HuH-7 (cell line): Measurements from ENCODE around the gene LRRC63.
"Not testable (repeated sequence)": the region's sequence is repeated elsewhere in the genome, so short reads cannot be mapped to it uniquely, and the experiment has no call there.

Experiments used
- DNase-seq: peaks from one replicate; pipeline ENCODE4 v3.0.0; 2011; ENCODE audit warnings: low spot score

Gene LRRC63, protein sequence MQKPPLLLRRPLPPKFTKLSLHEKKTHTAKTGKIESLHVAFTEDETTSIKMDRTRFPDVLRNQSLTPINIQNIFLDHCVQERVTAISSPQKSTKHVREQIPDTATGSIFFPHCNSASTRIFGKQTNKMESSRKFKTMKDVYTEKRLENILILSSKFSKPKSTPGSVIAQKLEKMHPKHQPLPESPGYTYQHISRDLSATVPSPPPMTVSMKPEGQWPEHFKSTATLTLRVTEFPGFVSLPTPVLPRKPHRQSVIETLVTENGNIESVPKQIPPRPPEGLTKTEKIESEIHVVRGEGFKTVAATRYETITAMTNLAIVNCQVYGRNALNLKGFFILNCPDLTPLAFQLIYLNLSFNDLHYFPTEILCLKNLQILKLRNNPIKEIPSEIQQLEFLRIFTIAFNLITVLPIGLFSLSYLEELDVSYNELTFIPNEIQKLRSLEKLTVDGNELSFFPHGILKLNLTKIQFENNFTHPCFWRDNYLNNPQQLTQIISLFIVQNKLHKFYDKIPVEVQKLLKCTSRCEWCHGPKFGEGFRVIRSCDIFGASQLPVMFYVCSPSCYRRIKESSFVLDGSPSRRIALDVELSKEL

GRCh38 chr13:46211483-46212351, at the start of gene LRRC63:
LRRC63 (plus strand) TSS chr13:46211928; CDS start chr13:46213035, 1,107 bp downstream.
- peak; percentile 79 for DNase-seq

- not testable (repeated sequence) for DNase-seq
Measured at GRCh38 chr13:46162741-46163140, 49.0 kb upstream of the LRRC63 start.

- no peak for DNase-seq
Measured at GRCh38 chr13:46164661-46165060, 47.1 kb upstream of the LRRC63 start.

DNA sequence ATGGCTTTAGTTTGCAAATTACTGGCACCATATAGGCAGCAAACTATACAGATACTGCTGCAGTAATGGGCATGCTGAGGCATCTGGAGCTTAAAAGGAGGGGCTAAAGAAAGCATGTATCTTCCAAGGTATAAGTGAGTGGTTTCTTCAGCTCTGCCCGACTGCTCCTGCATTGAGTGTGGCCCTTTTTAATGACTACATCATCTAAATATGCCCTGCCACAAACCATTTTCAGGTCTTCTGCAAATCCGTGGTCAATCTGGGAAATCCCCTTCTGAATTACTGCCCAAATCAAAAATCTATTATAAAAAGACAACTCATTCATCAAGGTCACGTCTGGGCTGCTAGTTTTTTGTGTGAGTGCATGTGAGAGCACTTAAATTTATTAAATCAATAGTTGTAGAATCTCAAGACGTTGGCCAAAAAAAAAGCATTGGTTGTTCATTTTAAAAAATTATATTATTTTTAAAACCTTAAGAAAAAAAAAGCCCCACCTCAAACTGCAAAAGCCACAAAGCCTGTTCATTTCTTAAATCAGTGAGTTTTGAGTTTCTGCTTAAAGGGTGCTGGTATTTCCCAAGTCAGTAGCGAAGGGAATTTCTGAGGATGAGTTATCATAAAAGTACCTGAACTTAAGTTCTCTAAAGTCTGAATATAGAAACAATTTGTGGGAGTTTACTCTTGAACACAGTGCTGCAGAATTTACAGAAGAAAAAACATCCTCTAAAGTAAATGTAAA, 46.1 kb upstream of the LRRC63 start:
- DNase-seq = no peak

DNA sequence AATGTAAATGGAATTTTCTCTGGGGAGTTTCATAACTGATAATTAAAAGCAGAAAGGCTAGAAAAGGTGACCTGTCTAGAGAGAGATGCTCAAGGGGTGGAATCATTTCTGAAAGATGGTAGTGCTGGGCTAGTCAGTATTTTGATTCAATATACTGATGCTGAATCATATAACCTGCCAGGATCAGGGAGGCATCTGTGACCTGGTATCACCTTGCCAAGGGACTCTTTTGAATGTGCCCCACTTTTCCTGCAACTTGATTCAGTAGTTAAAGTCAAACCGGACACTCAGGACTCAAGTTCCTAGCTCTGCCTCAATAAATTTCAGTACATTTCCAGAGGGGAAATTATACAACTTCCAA, 45.5 kb upstream of the LRRC63 start:
- no peak for DNase-seq

GRCh38 chr13:46166947-46167610, 44.6 kb upstream of the LRRC63 start:
- no peak for DNase-seq

DNA sequence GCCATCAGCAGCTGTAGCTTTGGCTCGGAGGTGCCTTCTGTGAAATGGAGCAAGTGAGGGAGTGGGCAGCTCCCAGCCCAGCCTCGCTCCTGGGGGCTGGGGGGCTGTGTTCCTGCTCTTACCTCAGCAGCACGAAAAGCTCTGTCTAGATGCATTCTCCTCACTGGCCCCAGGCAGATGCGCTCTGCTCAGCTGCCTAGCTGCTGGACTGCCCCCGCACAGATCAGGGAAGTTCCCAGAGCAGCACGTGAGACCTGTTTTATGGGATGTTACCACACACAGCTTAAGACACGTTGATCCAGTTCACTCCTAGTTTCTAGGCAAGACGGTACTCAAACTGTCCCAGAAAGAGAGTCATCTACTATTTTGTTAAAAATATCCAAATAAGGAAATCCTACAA, 43.4 kb upstream of the LRRC63 start:
- no peak for DNase-seq

- DNase-seq = no peak
Measured at GRCh38 chr13:46168783-46169182, 42.9 kb upstream of the LRRC63 start.

DNA sequence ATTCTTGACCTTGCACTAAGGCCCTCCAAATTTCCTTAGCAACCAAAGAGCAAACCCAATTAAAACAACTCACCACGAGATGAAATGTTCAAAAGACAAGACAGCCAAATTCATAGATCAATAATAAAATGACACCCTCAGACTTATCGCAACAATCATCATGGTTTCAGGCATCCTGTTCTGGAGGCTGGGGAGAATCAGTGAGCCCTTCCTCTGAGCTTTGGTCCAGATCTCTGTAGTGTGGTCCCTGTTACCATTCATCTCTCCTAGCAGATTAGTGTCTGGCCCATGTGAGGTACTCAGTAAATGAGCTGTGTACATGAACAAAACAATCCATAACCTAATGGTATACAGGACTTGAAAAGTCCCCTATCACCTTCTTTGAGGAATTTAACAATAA, 42.0 kb upstream of the LRRC63 start:
- DNase-seq = no peak

DNA sequence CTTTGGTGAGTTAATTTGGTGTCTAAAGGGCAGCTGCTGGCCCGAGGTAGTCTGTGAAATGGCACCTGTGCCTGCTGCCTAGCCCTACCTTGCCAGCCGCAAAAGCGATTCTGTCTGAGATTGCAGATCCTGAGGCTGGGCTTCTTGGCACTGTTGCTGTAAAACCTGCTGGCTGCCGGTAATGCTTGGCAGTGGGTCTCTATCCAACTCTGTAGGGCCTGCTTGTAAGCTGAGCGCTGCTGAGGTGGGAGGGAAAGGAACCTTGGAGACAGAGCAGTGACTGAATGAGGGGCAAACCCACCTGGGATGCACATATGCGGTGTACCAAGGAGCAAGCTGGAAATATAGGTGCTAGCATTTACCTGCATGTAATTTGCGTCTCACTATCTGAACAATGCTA, 41.5 kb upstream of the LRRC63 start:
- no peak for DNase-seq

DNA sequence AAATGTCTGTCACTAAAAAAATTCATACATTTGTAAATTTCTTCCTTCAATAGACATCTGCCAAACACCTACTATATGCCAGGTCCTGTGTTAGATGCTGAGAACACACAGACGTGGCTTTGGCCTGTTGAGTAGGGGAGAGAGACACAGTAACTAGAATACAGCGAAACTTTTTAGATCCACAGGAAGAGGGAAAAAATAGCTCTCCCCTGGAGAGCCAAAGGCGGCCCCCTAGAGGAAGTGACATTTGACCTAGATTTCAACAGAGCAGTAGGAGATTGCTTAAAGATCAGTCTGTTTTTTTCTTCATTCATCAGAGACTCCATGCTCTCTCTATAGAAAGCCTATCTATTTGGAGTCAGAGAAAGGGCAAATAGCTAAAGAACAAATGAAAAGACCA, 41.0 kb upstream of the LRRC63 start:
- DNase-seq = no peak

DNA sequence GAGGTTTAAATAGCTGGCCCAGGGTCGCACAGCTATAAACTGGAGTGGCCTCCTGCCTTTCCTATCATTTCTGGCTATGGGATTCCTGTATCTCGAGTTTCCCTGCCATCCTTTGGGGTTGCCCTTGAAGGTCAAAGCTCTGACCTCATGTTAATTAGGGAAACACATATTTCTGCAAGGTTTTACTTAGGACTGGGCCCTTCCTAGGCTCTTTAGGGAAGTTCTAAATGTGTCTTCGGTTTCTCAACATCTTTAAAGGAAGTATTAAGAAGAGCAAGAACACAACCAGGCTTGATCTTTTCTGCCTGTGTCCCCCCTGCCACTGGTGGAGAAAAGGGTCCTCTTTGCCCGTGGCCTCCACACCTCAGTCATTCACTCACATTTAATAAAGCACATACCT, 40.5 kb upstream of the LRRC63 start:
- no peak for DNase-seq

DNA sequence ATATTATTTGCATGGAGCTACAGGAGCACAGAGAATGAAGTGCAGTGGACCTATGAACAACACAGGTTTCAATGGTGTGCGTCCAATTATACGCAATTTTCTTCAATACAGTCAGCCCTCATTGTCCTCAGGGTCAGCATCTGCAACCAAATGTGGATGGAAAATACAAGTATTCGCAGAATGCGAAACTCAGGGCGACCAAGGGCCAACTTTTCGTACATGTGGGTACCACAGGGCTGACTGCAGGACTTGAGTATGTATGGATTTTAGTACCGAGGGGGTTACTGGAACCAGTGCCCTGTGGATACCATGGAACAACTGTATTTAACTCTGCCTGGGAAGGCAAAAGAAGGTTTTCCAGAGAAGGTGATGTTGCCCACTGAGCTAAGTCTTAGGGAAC, 40.0 kb upstream of the LRRC63 start:
- DNase-seq = no peak

DNA sequence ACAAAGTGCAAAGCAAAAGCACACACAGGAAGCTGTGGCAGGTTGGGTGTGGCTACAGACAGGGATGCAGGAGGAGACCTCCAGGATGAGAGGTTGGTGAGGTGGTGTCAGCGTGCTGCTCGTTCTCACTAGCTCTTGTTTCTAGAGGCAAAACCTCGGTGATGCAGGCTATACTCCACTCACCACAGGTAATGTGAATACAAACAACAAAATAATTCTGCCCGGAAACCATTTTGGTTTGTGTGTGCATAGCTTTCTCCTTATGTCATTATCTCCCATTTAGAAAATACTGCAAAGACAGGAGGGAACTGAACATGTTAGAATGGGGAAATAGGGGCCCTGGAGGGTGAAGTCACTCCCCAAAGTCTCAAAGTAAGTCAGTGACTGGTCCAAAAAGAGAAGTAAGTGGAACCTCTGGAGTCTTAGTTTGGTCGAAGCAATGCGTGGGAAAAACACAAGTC, 39.2 kb upstream of the LRRC63 start:
- DNase-seq = no peak

DNA sequence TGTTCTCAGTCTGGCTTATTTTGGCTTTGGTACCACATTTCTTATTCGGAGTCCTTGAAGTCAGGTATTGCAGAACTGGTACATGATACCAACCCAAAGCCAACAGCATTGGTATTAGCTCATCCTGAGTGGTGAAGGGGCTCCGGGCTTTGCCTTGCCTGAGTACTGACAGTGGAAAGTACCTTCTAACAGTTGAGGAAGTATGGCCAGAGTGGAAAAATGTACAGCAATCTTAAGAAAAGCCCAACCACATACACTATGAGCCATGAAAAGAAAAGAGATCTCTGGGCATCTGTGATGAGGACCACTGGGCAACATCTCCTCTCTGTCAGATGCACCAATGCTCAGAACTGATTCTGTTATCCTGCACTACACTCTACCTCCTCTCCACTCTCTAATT, 38.1 kb upstream of the LRRC63 start:
- DNase-seq = no peak

DNA sequence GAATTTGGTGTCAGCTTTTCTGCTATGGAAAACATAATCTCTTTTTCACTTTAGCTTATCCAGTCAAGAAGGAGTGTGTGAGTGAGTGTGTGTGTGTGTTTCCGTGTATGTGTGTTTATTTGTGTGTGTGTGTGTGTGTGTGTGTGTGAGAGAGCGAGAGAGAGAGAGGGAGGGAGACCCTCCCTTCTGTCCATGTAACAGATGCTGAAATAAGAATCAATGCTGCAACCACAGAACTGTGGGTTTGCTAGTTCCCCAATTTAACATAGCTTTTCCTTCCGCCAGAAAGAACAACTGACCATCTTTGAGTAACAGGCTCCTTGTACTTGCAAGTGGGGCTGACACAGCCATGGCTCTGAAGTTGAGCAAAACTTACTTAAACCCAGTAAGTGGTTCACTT, 35.0 kb upstream of the LRRC63 start:
- no peak for DNase-seq

GRCh38 chr13:46178143-46178542, 33.6 kb upstream of the LRRC63 start:
- DNase-seq = no peak

GRCh38 chr13:46178821-46179220, 32.9 kb upstream of the LRRC63 start:
- DNase-seq = no peak

- no peak for DNase-seq
Measured at GRCh38 chr13:46179491-46179908, 32.2 kb upstream of the LRRC63 start.

GRCh38 chr13:46179969-46180763, 31.6 kb upstream of the LRRC63 start:
- no peak for DNase-seq

DNA sequence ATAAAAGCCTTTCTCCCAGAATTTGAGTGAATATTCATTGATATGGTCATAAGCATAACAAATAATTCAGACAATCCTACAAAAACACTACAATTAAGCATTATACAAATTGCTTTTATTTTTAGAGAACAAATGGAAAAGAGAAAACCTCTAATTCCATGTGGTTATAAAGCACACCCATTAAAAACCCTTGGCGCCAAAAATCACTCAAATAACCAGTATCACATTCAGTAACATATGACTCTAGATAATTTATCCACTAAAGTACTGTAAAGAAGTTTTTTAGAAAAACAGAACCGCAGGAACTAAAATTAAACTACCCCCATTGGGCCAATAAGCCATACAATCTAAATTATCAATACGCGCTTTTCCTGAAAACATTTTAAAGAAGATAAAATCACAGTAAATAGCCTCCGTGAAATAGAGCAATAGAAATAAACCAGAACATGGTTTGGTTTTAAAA, 30.3 kb upstream of the LRRC63 start:
- DNase-seq = no peak
